ENCODE measurements around the gene PPP5C. TPM values are rescaled to one million over a fixed set of nuclear protein-coding genes. Genes with fewer than 3 reads are reported as not detected.
"Not testable (repeated sequence)": the region's sequence is repeated elsewhere in the genome, so short reads cannot be mapped to it uniquely, and the experiment has no call there.

PPP5C gene
- total RNA-seq, 1 experiment from 2014 or later = 58.1 TPM

GRCh38 chr19:46413262-46414031 lies 66.6 kb downstream of the PPP5C start, which contains the start of gene CCDC8:
CCDC8 (minus strand) TSS chr19:46413564; CDS start chr19:46412810, 754 bp downstream.
- intact Hi-C loops (cut with micrococcal nuclease; ENCODE audit: unreplicated experiment) = no loop called here
- peak within 1 kb of the TSS; percentile 37 to 57 for H3K4me3 ChIP-seq (ENCODE audit: low read depth in 2 of 2, low read length in 2 of 2)
- TF ChIP-seq REST (IDR thresholded peaks at IDR 0.05; ENCODE audit: insufficient read depth in 1 of 2, low read depth in 2 of 2, low read length in 1 of 2) (no peak), POLR2AphosphoS5 (IDR thresholded peaks at IDR 0.05; ENCODE audit: low read depth, low read length) (peak; percentile 39; the same call in 1 of the 2 replicates), SIN3A (IDR thresholded peaks at IDR 0.05; ENCODE audit: borderline replicate concordance, insufficient read depth, low read depth, low read length) (no peak), TCF7L2 (IDR thresholded peaks at IDR 0.05; ENCODE audit: low read depth, low read length) (no peak), CTCF (IDR thresholded peaks at IDR 0.05) (no peak)
- H3K27me3 ChIP-seq (ENCODE audit: control insufficient read depth, insufficient read depth, low read length) = no peaks in the 10 kb centered on the region
- in situ Hi-C loops (cut with HindIII; ENCODE audit: low pct_unique_long_range_greater_than_20kb, low sequenced_read_pairs) = no loop called here
- peak within 1 kb of the TSS; percentile 66 for H3K27ac ChIP-seq (ENCODE audit: low read length)
- no peak for DNase-seq (ENCODE audit: low read depth, low spot score)
- no TSS peak for BruUV-seq (replicated peaks)
- no peaks in the 10 kb centered on the region for H3K9me3 ChIP-seq (ENCODE audit: control insufficient read depth, insufficient read depth, low read depth, low read length)
- ATAC-seq = peak; percentile 78
- 0 out of 2 replicates have a peak, but pooled peaks cover 3% of the 10 kb centered on the region for H3K4me1 ChIP-seq (ENCODE audit: control insufficient read depth, insufficient read depth, low read length)
- POLR2A ChIA-PET = no interaction called here
- CTCF ChIA-PET = interaction anchor here (0.5 kb wide), 2 partner anchors 63 to 105 kb away, joined by 5 to 6 read pairs; no protein-coding TSS in a partner anchor
- H3K36me3 ChIP-seq (ENCODE audit: control insufficient read depth, insufficient read depth, low read length) = no peaks in the 10 kb centered on the region

DNA sequence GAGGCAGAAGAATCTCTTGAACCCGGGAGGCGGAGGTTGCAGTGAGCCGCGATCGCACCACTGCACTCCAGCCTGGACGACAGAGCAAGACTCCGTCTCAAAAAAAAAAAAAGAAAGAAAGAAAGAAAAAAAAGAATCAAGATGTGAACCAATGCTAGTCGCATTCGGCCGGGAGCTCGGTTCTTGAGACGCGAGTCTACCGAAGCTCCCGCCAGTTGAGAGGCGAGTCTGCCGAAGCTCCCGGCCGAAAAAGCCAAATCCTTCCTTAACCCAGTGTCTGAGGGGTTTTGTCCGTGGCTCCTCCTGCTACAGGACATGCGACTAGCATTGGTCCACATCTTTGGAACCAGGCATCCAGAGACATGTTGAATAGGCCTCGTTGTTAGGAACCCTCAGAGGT lies 68.0 kb downstream of the PPP5C start:
- H3K27me3 ChIP-seq (ENCODE audit: control insufficient read depth, insufficient read depth, low read length); POLR2A ChIA-PET; H3K27ac ChIP-seq (ENCODE audit: low read length); H3K9me3 ChIP-seq (ENCODE audit: control insufficient read depth, insufficient read depth, low read depth, low read length); in situ Hi-C loops (cut with HindIII; ENCODE audit: low pct_unique_long_range_greater_than_20kb, low sequenced_read_pairs); H3K4me3 ChIP-seq (ENCODE audit: low read depth in 2 of 2, low read length in 2 of 2); intact Hi-C loops (cut with micrococcal nuclease; ENCODE audit: unreplicated experiment); H3K4me1 ChIP-seq (ENCODE audit: control insufficient read depth, insufficient read depth, low read length); DNase-seq (ENCODE audit: low read depth, low spot score); ATAC-seq; BruUV-seq (replicated peaks); H3K36me3 ChIP-seq (ENCODE audit: control insufficient read depth, insufficient read depth, low read length): not testable (repeated sequence)
- CTCF ChIA-PET = interaction anchor here (0.6 kb wide), 1 partner anchor 386 kb away, joined by 3 read pairs; no protein-coding TSS in a partner anchor

DNA sequence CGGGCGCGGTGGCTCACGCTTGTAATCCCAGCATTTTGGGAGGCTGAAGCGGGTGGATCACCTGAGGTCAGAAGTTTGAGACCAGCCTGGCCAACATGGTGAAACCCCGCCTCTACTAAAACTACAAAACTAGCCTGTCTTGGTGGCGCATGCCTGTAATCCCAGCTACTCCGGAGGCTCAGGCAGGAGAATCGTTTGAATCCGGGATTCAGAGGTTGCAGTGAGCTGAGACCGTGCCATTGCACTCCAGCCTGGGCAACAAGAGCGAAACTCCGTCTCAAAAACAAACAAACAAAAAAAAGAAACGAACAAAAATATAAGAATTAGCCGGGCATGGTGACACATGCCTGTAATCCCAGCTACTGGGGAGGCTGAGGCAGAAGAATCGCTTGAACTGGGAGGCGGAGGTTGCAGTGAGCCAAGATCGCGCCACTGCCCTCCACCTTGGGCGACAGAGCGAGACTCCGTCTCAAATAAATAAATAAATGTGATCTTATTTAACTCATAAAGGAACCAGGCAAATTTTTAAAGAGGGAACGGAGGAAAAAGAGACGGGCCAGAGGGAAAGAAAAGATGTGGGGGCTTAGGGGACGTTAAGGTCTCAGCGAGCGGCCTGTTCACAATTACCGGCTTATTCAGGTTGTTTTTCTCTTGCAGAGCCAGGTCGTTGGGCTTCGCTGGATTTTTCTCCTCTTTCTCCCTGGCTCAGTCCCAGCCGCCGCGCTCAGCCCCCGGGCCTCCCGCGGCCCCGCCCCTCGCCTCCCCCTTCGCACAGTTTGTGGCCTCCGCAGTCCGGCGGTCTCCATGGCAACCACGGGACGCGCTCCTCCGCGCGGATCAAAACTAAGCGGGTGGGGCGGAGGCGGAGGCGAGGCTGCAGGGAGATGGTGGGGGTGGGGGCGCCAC lies 69.2 kb downstream of the PPP5C start:
- H3K36me3 ChIP-seq (ENCODE audit: control insufficient read depth, insufficient read depth, low read length); H3K9me3 ChIP-seq (ENCODE audit: control insufficient read depth, insufficient read depth, low read depth, low read length); H3K27ac ChIP-seq (ENCODE audit: low read length); in situ Hi-C loops (cut with HindIII; ENCODE audit: low pct_unique_long_range_greater_than_20kb, low sequenced_read_pairs); DNase-seq (ENCODE audit: low read depth, low spot score); intact Hi-C loops (cut with micrococcal nuclease; ENCODE audit: unreplicated experiment); BruUV-seq (replicated peaks); H3K27me3 ChIP-seq (ENCODE audit: control insufficient read depth, insufficient read depth, low read length); H3K4me1 ChIP-seq (ENCODE audit: control insufficient read depth, insufficient read depth, low read length): not testable (repeated sequence)
- peak; percentile 78 for ATAC-seq
- ChIA-PET CTCF (interaction anchor here (0.6 kb wide), 2 partner anchors 25 to 204 kb away, joined by 3 read pairs; no protein-coding TSS in a partner anchor), POLR2A (interaction anchor here (0.5 kb wide), 1 partner anchor 117 kb away, joined by 4 read pairs; no protein-coding TSS in a partner anchor)
- peak overlapping the region; percentile 39 to 48 for H3K4me3 ChIP-seq (ENCODE audit: low read depth in 2 of 2, low read length in 2 of 2)

Data from Panc1 (cell line).